Natural killer cell (primary cell): ENCODE results near the gene CPSF4L. TPM values are rescaled to one million over a fixed set of nuclear protein-coding genes. Genes with fewer than 3 reads are reported as not detected.

ENCODE experiments used
- ATAC-seq, 3 donors: fragments of 150-1000 bp in 2 of 3; fragments of 200-7000 bp in 1 of 3; cut with Tn5 transposase; 1 replicate in 1 of 3; 2 replicates in 2 of 3; pipeline ENCODE4 v1.10.0; 2021; ENCODE audit warnings: mild to moderate bottlenecking in 2 of 3, moderate library complexity in 2 of 3
- DNase-seq, 2 donors: peaks; one replicate each; pipeline versions ENCODE4 v3.0.0 to v3.0.0-alpha.2; 2013 to 2021; ENCODE audit warnings: mixed read lengths in 1 of 2
- H3K27ac ChIP-seq: one replicate; pipeline ENCODE4 v1.5.1; 2013; ENCODE audit warnings: mild to moderate bottlenecking, low read length
- H3K27me3 ChIP-seq: one replicate; pipeline ENCODE4 v1.6.1; 2013; ENCODE audit warnings: low read length; ENCODE audit not compliant: control insufficient read depth, insufficient read depth
- H3K36me3 ChIP-seq: one replicate; pipeline ENCODE4 v1.6.1; 2013; ENCODE audit warnings: low read length; ENCODE audit not compliant: control insufficient read depth, insufficient read depth
- H3K4me1 ChIP-seq: one replicate; pipeline ENCODE4 v1.6.1; 2013; ENCODE audit warnings: low read length; ENCODE audit not compliant: control insufficient read depth, insufficient read depth
- H3K4me3 ChIP-seq: one replicate; pipeline ENCODE4 v1.5.1; 2013; ENCODE audit warnings: low read length
- H3K9me3 ChIP-seq: one replicate; pipeline ENCODE4 v1.6.1; 2013; ENCODE audit warnings: low read length; ENCODE audit not compliant: control insufficient read depth, insufficient read depth
- H3K27ac Mint-ChIP-seq, 2 donors: one replicate each; pipeline ENCODE4 v1.8.0; 2022; ENCODE audit warnings: mild to moderate bottlenecking in 2 of 2, mixed read lengths in 2 of 2, moderate library complexity in 1 of 2
- H3K27me3 Mint-ChIP-seq, 2 donors: one replicate each; pipeline ENCODE4 v1.8.0; 2022; ENCODE audit warnings: low read depth in 2 of 2, mixed read lengths in 2 of 2
- H3K36me3 Mint-ChIP-seq: one replicate; pipeline ENCODE4 v1.8.0; 2022; ENCODE audit warnings: mixed read lengths
- H3K4me1 Mint-ChIP-seq, 2 donors: one replicate each; pipeline ENCODE4 v1.8.0; 2022; ENCODE audit warnings: mixed read lengths in 2 of 2
- H3K4me3 Mint-ChIP-seq: one replicate; pipeline ENCODE4 v1.8.0; 2022; ENCODE audit warnings: mild to moderate bottlenecking, moderate library complexity, mixed read lengths
- H3K9me3 Mint-ChIP-seq, 2 donors: one replicate each; pipeline ENCODE4 v1.8.0; 2022; ENCODE audit warnings: mixed read lengths in 2 of 2
- WGBS: methylation state at CpG from one replicate; pipeline ENCODE4 v1.1.7; 2013; ENCODE audit warnings: missing lambda C conversion rate; ENCODE audit not compliant: insufficient coverage; 5-methylcytosine and 5-hydroxymethylcytosine counted together
- intact Hi-C: fragments of 100-400 bp; cut with micrococcal nuclease; formaldehyde crosslinking; loops from one replicate; pipeline ENCODE4 v1.14.2; 2022
- total RNA-seq, 4 donors: library from RNA; stranded (reverse); fragments of 120-200 nt in 1 of 4; gene quantifications; one replicate each; pipeline versions ENCODE4 v1.2.3 to v1.2.4, GENCODE V29; 2013 to 2022
- TF ChIP-seq, protein P1 (sequence below): fragments of 200-600 bp; IDR thresholded peaks from one replicate; pipeline ENCODE4 v1.8.0; 2022; ENCODE audit warnings: antibody characterized with exemption

CPSF4L gene
- total RNA-seq, 3 donors from 2014 or later (not counting 1 experiment from before 2014, with no cell fraction given) = not detected

DNA sequence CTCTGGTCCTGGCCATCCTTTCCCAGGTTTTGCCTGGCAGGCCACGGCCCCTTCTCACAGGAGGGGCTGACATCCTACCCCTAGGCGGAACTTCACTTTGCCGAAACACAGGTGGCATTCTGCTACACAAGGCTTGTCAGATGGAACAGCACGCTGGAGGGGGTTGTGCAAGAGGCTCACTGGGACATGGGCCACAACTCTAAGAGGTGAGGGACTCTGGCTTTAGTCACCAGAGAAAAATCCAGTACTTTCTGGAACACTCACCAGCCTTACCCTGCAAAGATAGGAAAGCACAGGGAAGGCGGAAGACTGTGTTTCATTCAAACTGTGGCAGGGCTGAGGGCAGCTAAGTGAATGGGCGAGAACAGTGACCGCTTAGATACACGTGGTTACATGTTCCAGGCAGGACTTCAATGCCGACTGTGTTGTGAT is 31.8 kb upstream of the CPSF4L start:
- H3K36me3 Mint-ChIP-seq = no peaks in the 10 kb centered on the region
- peaks cover 15 to 35% of the 10 kb centered on the region in 2 donors for H3K4me1 Mint-ChIP-seq
- 88% methylated on average over 9 of the region's 9 CpGs for WGBS
- H3K27ac ChIP-seq = no peak overlapping the region
- ATAC-seq = no peak
- H3K4me3 ChIP-seq = no peak overlapping the region
- H3K4me3 Mint-ChIP-seq = no peak overlapping the region
- DNase-seq = no peak
- intact Hi-C loops = no loop called here
- H3K9me3 ChIP-seq = no peaks in the 10 kb centered on the region
- H3K27me3 ChIP-seq = no peaks in the 10 kb centered on the region
- H3K36me3 ChIP-seq = no peaks in the 10 kb centered on the region
- TF ChIP-seq, protein P1, sequence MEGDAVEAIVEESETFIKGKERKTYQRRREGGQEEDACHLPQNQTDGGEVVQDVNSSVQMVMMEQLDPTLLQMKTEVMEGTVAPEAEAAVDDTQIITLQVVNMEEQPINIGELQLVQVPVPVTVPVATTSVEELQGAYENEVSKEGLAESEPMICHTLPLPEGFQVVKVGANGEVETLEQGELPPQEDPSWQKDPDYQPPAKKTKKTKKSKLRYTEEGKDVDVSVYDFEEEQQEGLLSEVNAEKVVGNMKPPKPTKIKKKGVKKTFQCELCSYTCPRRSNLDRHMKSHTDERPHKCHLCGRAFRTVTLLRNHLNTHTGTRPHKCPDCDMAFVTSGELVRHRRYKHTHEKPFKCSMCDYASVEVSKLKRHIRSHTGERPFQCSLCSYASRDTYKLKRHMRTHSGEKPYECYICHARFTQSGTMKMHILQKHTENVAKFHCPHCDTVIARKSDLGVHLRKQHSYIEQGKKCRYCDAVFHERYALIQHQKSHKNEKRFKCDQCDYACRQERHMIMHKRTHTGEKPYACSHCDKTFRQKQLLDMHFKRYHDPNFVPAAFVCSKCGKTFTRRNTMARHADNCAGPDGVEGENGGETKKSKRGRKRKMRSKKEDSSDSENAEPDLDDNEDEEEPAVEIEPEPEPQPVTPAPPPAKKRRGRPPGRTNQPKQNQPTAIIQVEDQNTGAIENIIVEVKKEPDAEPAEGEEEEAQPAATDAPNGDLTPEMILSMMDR = no peak
- peaks cover 25% of the 10 kb centered on the region for H3K4me1 ChIP-seq
- H3K9me3 Mint-ChIP-seq = no peaks in the 10 kb centered on the region
- H3K27me3 Mint-ChIP-seq = no peaks in the 10 kb centered on the region
- H3K27ac Mint-ChIP-seq = no peak overlapping the region

DNA sequence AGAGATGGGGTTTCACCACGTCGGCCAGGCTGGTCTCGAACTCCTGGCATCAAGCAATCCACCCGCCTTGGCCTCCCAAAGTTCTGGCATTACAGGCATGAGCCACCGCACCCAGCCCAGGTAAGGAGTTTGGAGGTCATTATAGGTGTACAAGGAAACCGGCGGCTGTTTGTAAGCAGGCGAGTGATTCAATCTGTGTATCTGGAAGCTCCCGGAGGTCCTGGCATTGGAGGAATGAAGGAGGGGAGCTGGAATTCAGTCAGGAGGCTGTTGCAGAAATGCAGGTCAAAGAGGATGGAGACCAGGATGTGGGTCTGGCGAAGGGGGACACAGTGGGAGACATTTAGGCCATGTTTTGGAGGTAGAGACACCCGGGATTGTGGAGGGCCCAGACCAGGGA is 31.4 kb upstream of the CPSF4L start:
- no peak for DNase-seq
- Mint-ChIP-seq H3K4me3 (no peak overlapping the region), H3K27me3 (no peaks in the 10 kb centered on the region), H3K4me1 (peaks cover 15 to 35% of the 10 kb centered on the region in 2 donors), H3K36me3 (no peaks in the 10 kb centered on the region), H3K27ac (no peak overlapping the region), H3K9me3 (no peaks in the 10 kb centered on the region)
- intact Hi-C loops = no loop called here
- WGBS = 92% methylated on average over 11 of the region's 11 CpGs
- Histone ChIP-seq H3K9me3 (no peaks in the 10 kb centered on the region), H3K4me3 (no peak overlapping the region), H3K36me3 (no peaks in the 10 kb centered on the region), H3K27ac (no peak overlapping the region), H3K27me3 (no peaks in the 10 kb centered on the region), H3K4me1 (peaks cover 25% of the 10 kb centered on the region)
- TF ChIP-seq, protein P1 = no peak
- no peak for ATAC-seq

DNA sequence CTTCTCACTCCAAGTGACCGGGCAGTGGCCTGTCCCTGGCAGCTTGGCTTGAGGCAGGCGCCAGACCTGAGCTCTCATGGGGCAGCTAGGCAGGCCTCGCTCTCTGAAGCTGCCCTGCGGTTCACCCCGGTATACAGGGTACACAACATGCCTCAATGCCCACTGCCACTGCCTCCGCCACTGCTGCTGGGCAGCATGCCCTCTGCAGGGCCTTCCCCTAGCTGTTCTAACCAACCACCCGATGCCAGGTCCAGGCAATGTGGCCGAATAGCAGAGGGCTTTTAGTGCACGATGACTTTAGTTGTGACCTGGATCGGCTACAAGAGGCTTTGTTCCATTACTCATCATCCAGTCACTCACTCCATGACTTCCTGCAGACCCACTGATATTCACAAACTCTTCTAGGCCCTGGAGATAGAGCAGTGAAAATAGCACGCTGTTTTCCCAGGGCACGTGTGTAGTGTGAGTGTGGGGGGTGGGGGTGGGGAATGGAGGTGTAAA is 30.4 kb upstream of the CPSF4L start:
- peaks cover 15 to 35% of the 10 kb centered on the region in 2 donors for H3K4me1 Mint-ChIP-seq
- no peaks in the 10 kb centered on the region for H3K9me3 ChIP-seq
- no peaks in the 10 kb centered on the region for H3K36me3 Mint-ChIP-seq
- intact Hi-C loops = no loop called here
- peak overlapping the region in 1 of 2 donors; percentile 83 for H3K27ac Mint-ChIP-seq
- TF ChIP-seq, protein P1 = no peak
- H3K4me1 ChIP-seq = peaks cover 25% of the 10 kb centered on the region
- WGBS = 90% methylated on average over 10 of the region's 12 CpGs
- H3K36me3 ChIP-seq = no peaks in the 10 kb centered on the region
- ATAC-seq = no peak
- H3K4me3 ChIP-seq = no peak overlapping the region
- H3K4me3 Mint-ChIP-seq = peak overlapping the region; percentile 9
- no peaks in the 10 kb centered on the region for H3K27me3 Mint-ChIP-seq
- no peak for DNase-seq
- H3K9me3 Mint-ChIP-seq = no peaks in the 10 kb centered on the region
- H3K27ac ChIP-seq = no peak overlapping the region
- H3K27me3 ChIP-seq = no peaks in the 10 kb centered on the region

DNA sequence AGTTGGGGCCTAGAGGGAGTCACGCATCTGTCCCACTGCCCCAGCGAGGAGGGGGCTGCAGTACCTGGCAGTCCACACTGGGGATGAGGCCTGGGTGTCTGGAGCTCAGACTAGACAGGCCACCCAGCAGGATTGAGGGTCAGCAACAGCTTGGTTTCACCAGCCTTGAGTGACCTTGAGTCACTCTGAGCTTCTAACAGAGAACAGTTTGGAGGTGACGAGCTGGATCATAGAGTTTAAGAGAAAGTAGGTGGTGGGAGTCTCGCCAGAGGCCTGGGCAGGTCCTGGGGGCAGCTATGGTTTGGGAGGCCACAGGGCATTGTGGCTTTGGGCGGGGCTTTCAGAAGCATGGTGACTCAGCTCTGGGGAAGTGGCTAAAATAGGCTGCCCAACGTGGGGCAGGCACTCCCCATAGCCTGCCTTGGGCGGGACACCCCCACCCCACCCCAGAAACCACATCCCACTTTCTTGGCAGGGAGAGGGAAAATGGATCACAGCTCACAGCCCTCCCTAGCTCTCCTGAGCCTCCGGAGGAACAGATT is 29.7 kb upstream of the CPSF4L start:
- intact Hi-C loops = no loop called here
- TF ChIP-seq, protein P1 = no peak
- Mint-ChIP-seq H3K4me1 (peaks cover 15 to 35% of the 10 kb centered on the region in 2 donors), H3K4me3 (peak overlapping the region; percentile 43), H3K9me3 (no peaks in the 10 kb centered on the region), H3K36me3 (no peaks in the 10 kb centered on the region), H3K27me3 (no peaks in the 10 kb centered on the region), H3K27ac (peak overlapping the region in 1 of 2 donors; percentile 83)
- peak; percentile 71 to 81 (median 73) for ATAC-seq
- DNase-seq = no peak
- WGBS = 20% methylated on average over 8 of the region's 8 CpGs
- Histone ChIP-seq H3K9me3 (no peaks in the 10 kb centered on the region), H3K36me3 (no peaks in the 10 kb centered on the region), H3K27me3 (no peaks in the 10 kb centered on the region), H3K4me3 (no peak overlapping the region), H3K4me1 (peaks cover 25% of the 10 kb centered on the region), H3K27ac (no peak overlapping the region)
